ENCODE measurements around the gene FNDC7.

Gene FNDC7

GRCh38 chr1:108791790-108792189 is 79.1 kb downstream of the FNDC7 start:
- no peak overlapping the region for H2BK5ac ChIP-seq (ENCODE audit: low read length)
- no peak for DNase-seq (ENCODE audit: low spot score)
- no peak overlapping the region for H2AK5ac ChIP-seq (ENCODE audit: low read depth, low read length)
- no peak overlapping the region for H4K8ac ChIP-seq (ENCODE audit: low read depth, low read length)
- H3K23ac ChIP-seq (ENCODE audit: low read depth, low read length, poor library complexity): no peak overlapping the region
- H3K36me3 ChIP-seq (replicated peaks in 1 of 2; ENCODE audit: control insufficient read depth in 2 of 2, insufficient read depth in 2 of 2, low read length in 2 of 2): peaks cover 1 to 84% of the 10 kb centered on the region in 2 donors
- H2BK12ac ChIP-seq (ENCODE audit: low read length): no peak overlapping the region
- no peak overlapping the region for H4K91ac ChIP-seq (ENCODE audit: low read depth, low read length, poor library complexity)
- no peak overlapping the region for H2BK120ac ChIP-seq (ENCODE audit: low read depth, low read length)
- no peak overlapping the region for H2BK15ac ChIP-seq (ENCODE audit: low read length)
- H3K27ac ChIP-seq (replicated peaks; ENCODE audit: low read length): no peak overlapping the region
- WGBS, 2 donors (ENCODE audit: extremely low coverage in 2 of 2, insufficient read length in 2 of 2, insufficient replicate concordance in 1 of 2): no CpG with 5 or more reads among the region's 1 CpG
- H3K79me1 ChIP-seq (ENCODE audit: low read depth, low read length): no peaks in the 10 kb centered on the region
- H3K9ac ChIP-seq (ENCODE audit: low read depth, low read length, poor library complexity): no peak overlapping the region
- H3K4me3 ChIP-seq (ENCODE audit: low read length in 2 of 2): no peak overlapping the region
- H3K4me2 ChIP-seq (ENCODE audit: insufficient read depth, low read length, poor library complexity, severe bottlenecking): no peak overlapping the region
- H3K27me3 ChIP-seq (ENCODE audit: control insufficient read depth in 3 of 3, insufficient read depth in 3 of 3, low read depth in 1 of 3, low read length in 3 of 3): no peaks in the 10 kb centered on the region
- H3K4me1 ChIP-seq (ENCODE audit: control insufficient read depth in 2 of 2, insufficient read depth in 1 of 2, low read depth in 1 of 2, low read length in 2 of 2): no peaks in the 10 kb centered on the region
- H3K4ac ChIP-seq (ENCODE audit: low read length): no peak overlapping the region
- H3K9me3 ChIP-seq (replicated peaks in 1 of 2; ENCODE audit: control insufficient read depth in 2 of 2, insufficient read depth in 1 of 2, low read depth in 1 of 2, low read length in 2 of 2): peaks cover 2 to 32% of the 10 kb centered on the region in 2 donors
- H3K14ac ChIP-seq (ENCODE audit: low read length): no peak overlapping the region
- no peak overlapping the region for H3K18ac ChIP-seq (ENCODE audit: low read length)
- no peak overlapping the region for H2AFZ ChIP-seq (ENCODE audit: low read length)

Data from neuronal stem cell (in vitro differentiated cells).